KMS-11 (cell line): ENCODE data around the gene POU6F2.

Experiments used
- H2AFZ ChIP-seq: fragments of 200-600 bp; sonication (generic); 2 replicates; pipeline ENCODE4 v1.6.1; 2016; ENCODE audit warnings: antibody characterized with exemption, mixed run types, low read depth
- H3K27ac ChIP-seq: fragments of 200-600 bp; sonication (generic); 2 replicates; pipeline ENCODE4 v1.6.1; 2016; ENCODE audit warnings: mild to moderate bottlenecking, mixed run types
- H3K27me3 ChIP-seq: fragments of 200-600 bp; sonication (generic); 2 replicates; pipeline ENCODE4 v1.6.1; 2017; ENCODE audit warnings: mild to moderate bottlenecking, low read depth, mixed run types, moderate library complexity; ENCODE audit not compliant: insufficient read depth
- H3K36me3 ChIP-seq: fragments of 200-600 bp; sonication (generic); 2 replicates; pipeline ENCODE4 v1.6.1; 2017; ENCODE audit warnings: mild to moderate bottlenecking, mixed run types; ENCODE audit not compliant: insufficient read depth
- H3K4me1 ChIP-seq: fragments of 200-600 bp; sonication (generic); 2 replicates; pipeline ENCODE4 v1.6.1; 2016; ENCODE audit warnings: mild to moderate bottlenecking, low read depth, mixed run types; ENCODE audit not compliant: poor library complexity, severe bottlenecking
- H3K4me2 ChIP-seq: fragments of 200-600 bp; sonication (generic); 2 replicates; pipeline ENCODE4 v1.7.0; 2016; ENCODE audit warnings: mild to moderate bottlenecking, mixed run types
- H3K4me3 ChIP-seq: fragments of 200-600 bp; sonication (generic); IDR thresholded peaks from 2 replicates; pipeline ENCODE4 v1.6.1; 2017; ENCODE audit warnings: low read depth, low read length, mixed read lengths; ENCODE audit not compliant: insufficient read depth
- H3K79me2 ChIP-seq: fragments of 200-600 bp; sonication (generic); 2 replicates; pipeline ENCODE4 v1.6.1; 2016; ENCODE audit warnings: low read depth, mixed run types; ENCODE audit not compliant: insufficient read depth
- H3K9ac ChIP-seq: fragments of 200-600 bp; sonication (generic); 2 replicates; pipeline ENCODE4 v1.6.1; 2016; ENCODE audit warnings: mild to moderate bottlenecking, mixed run types
- H4K20me1 ChIP-seq: fragments of 200-600 bp; sonication (generic); 2 replicates; pipeline ENCODE4 v1.6.1; 2016; ENCODE audit warnings: mild to moderate bottlenecking, mixed run types; ENCODE audit not compliant: insufficient read depth
- TF ChIP-seq, protein P1 (sequence below): fragments of 200-600 bp; sonication (generic); conservative IDR thresholded peaks from 2 replicates; pipeline ENCODE4 v1.6.1; 2017; ENCODE audit warnings: low read depth, mild to moderate bottlenecking, antibody characterized with exemption, low read length, moderate library complexity, mixed read lengths

The POU6F2 gene

DNA sequence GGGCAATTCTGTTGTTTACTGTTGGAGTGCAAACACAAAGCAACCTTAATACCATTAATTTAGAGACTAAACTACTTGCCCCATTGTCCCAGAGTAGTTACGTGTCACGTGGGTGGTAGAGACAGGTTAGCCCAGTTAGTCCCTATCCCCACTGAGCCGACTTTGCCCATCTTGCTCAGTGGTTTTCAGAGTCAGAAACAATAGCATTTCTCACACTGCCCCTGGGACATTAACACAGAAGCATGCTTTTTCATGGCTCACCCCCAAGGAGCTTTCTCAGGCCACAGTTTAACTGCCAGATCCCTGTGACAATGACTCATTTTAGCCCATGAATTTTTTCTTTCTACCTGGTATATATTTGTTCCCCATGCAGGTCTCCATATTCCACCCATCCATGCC, 271.0 kb downstream of the POU6F2 start:
- TF ChIP-seq, protein P1, sequence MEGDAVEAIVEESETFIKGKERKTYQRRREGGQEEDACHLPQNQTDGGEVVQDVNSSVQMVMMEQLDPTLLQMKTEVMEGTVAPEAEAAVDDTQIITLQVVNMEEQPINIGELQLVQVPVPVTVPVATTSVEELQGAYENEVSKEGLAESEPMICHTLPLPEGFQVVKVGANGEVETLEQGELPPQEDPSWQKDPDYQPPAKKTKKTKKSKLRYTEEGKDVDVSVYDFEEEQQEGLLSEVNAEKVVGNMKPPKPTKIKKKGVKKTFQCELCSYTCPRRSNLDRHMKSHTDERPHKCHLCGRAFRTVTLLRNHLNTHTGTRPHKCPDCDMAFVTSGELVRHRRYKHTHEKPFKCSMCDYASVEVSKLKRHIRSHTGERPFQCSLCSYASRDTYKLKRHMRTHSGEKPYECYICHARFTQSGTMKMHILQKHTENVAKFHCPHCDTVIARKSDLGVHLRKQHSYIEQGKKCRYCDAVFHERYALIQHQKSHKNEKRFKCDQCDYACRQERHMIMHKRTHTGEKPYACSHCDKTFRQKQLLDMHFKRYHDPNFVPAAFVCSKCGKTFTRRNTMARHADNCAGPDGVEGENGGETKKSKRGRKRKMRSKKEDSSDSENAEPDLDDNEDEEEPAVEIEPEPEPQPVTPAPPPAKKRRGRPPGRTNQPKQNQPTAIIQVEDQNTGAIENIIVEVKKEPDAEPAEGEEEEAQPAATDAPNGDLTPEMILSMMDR: no peak
- H4K20me1 ChIP-seq: no peaks in the 10 kb centered on the region
- no peaks in the 10 kb centered on the region for H3K4me1 ChIP-seq
- no peak overlapping the region for H3K9ac ChIP-seq
- H3K27ac ChIP-seq: no peak overlapping the region
- H3K27me3 ChIP-seq: no peaks in the 10 kb centered on the region
- no peaks in the 10 kb centered on the region for H3K36me3 ChIP-seq
- H3K4me3 ChIP-seq: no peak overlapping the region
- no peak overlapping the region for H2AFZ ChIP-seq
- no peaks in the 10 kb centered on the region for H3K79me2 ChIP-seq
- H3K4me2 ChIP-seq: no peak overlapping the region

DNA sequence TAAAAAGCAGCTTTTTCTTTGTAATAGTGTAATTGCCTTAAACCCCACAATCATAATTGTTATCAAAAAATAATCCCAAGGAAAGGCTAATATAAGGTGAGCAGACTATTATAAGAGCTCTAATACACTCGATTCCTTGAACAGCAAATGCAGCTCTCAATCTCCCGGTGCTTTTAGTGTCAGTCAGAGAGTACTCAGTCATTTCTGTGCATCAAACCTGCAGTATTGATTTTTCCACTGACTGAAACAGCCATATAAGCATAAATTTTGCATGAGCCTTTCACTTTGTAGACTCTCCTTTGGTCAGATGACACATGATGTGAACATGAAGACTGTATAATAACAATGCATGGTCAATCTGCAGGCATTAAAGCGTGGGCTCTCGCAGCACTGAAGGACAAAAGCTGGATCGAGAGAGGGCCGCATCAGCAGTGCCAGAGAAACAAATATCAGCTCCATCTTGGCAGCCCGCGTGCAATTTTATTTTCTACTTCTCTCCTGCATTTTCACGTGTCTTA, 272.0 kb downstream of the POU6F2 start:
- Histone ChIP-seq H2AFZ (no peak overlapping the region), H4K20me1 (no peaks in the 10 kb centered on the region), H3K4me3 (no peak overlapping the region), H3K4me1 (no peaks in the 10 kb centered on the region), H3K79me2 (no peaks in the 10 kb centered on the region), H3K27ac (no peak overlapping the region), H3K27me3 (no peaks in the 10 kb centered on the region), H3K4me2 (no peak overlapping the region), H3K9ac (no peak overlapping the region), H3K36me3 (no peaks in the 10 kb centered on the region)
- TF ChIP-seq, protein P1: no peak

DNA sequence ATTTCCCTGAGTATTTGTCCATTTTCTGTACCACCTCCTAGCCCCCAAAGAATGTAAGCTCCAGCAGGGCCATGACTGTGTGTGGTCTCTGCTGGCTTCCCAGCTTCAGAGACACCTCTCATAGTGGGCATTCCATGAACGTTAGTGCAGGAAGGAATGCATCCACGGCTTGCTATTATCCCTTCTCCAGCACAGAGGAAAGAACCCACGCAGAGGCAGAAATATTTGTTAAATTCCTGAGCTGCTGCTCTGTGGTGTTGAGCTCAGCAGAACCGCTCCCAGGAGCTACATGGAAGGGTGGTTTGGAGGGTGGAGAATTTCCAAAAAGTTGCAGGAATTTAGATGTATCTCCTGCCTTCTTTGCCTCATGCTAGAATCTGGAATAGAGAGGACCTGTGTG, 275.2 kb downstream of the POU6F2 start:
- TF ChIP-seq, protein P1: no peak
- H3K79me2 ChIP-seq: no peaks in the 10 kb centered on the region
- H3K4me3 ChIP-seq: no peak overlapping the region
- H3K27me3 ChIP-seq: no peaks in the 10 kb centered on the region
- H3K9ac ChIP-seq: no peak overlapping the region
- no peaks in the 10 kb centered on the region for H4K20me1 ChIP-seq
- H3K4me1 ChIP-seq: no peaks in the 10 kb centered on the region
- no peak overlapping the region for H2AFZ ChIP-seq
- no peak overlapping the region for H3K4me2 ChIP-seq
- no peak overlapping the region for H3K27ac ChIP-seq
- H3K36me3 ChIP-seq: no peaks in the 10 kb centered on the region

DNA sequence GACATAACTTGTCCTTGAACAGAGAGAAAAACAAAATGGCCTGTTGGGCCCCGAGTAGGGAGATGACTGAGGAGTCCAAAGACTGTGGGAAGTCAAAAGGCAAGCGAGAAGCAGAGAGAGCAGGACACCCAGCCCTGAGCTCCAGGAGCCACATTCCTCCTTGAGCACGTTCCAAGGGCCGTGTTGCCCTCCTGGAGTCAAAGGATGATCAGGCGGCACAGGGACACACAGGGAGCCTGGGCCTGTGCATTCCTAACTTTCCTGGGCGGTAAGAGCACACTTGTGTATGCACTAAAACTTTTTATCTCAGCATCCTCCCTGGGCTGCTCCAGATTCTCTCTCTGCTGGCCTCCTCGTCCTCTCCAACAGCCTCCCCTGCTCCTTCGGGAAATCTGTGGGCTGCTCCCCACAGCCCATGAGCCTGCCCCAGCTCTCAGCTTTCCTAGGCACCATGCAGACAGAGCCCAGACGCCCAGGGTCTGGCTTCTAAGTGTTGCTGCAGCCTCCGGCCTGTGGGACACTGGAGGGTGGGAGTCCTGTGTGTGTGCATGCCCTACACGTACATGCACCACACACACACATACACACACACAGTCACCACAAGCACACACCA, 281.8 kb downstream of the POU6F2 start:
- H3K27me3 ChIP-seq: no peaks in the 10 kb centered on the region
- no peak overlapping the region for H3K9ac ChIP-seq
- H3K4me2 ChIP-seq: no peak overlapping the region
- H4K20me1 ChIP-seq: no peaks in the 10 kb centered on the region
- no peak overlapping the region for H3K4me3 ChIP-seq
- H3K79me2 ChIP-seq: no peaks in the 10 kb centered on the region
- no peak overlapping the region for H2AFZ ChIP-seq
- TF ChIP-seq, protein P1: no peak
- no peaks in the 10 kb centered on the region for H3K4me1 ChIP-seq
- H3K27ac ChIP-seq: no peak overlapping the region
- H3K36me3 ChIP-seq: no peaks in the 10 kb centered on the region
